Large intestine (tissue), 3 donors: ENCODE results near the gene UGT1A9. TPM values are rescaled to one million over a fixed set of nuclear protein-coding genes. Genes with fewer than 3 reads are reported as not detected.

Experiments used
- DNase-seq, 2 donors: peaks; one replicate each; pipeline versions ENCODE4 v3.0.0 to v3.0.0-alpha.2; 2013
- H3K27ac ChIP-seq: one replicate; pipeline ENCODE4 v1.5.1; 2013; ENCODE audit warnings: low read length
- H3K27me3 ChIP-seq: 2 replicates; pipeline ENCODE4 v1.6.1; 2013; ENCODE audit warnings: low read length; ENCODE audit not compliant: control insufficient read depth, insufficient read depth
- H3K36me3 ChIP-seq: 2 replicates; pipeline ENCODE4 v1.6.1; 2013; ENCODE audit warnings: low read length; ENCODE audit not compliant: control insufficient read depth, insufficient read depth
- H3K4me1 ChIP-seq: one replicate; pipeline ENCODE4 v1.6.1; 2013; ENCODE audit warnings: low read length; ENCODE audit not compliant: control insufficient read depth, insufficient read depth
- H3K4me3 ChIP-seq: one replicate; pipeline ENCODE4 v1.5.1; 2013; ENCODE audit warnings: low read length
- H3K9me3 ChIP-seq: one replicate; pipeline ENCODE4 v1.6.1; 2013; ENCODE audit warnings: mild to moderate bottlenecking, low read depth, low read length, moderate library complexity; ENCODE audit not compliant: control insufficient read depth
- whole genome bisulfite sequencing: methylation state at CpG from one replicate; pipeline ENCODE4 v1.1.5; 2013; ENCODE audit warnings: low lambda C conversion rate; ENCODE audit not compliant: insufficient coverage; 5-methylcytosine and 5-hydroxymethylcytosine counted together
- polyA plus RNA-seq: library from polyadenylated mRNA; unstranded; fragments of 120-200 nt; gene quantifications from one replicate; pipeline ENCODE4 v1.2.1, GENCODE V29; 2013

UGT1A9 gene
- polyA plus RNA-seq, 1 donor = not detected

DNA sequence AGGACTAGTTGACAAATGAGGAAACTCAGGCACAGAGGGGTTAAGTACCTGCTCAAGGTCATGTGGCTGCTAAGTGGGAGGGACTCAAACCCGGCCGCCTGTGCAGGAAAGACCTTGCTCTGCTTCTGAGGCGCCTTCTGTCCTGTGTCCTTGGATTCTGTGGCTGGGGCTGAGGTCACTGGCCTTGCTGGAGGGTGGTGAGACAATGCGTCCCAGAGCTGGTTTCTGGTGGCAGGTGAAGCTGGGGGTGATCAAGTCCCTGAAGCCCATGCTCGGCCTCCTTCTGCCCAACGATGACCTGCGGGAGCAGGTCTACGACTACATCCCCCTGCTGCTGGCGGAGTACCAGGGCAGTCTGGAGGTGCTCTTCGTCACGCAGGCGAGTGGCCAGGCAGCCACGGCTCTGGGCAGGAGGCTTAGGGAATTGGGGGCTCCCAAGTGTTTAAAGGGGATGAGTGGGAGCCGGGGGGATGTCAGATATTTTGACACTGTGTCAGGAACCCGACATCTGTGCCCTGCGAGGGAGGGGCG is 122.5 kb downstream of the UGT1A9 start:
- Histone ChIP-seq H3K27me3 (no peaks in the 10 kb centered on the region), H3K36me3 (no peaks in the 10 kb centered on the region), H3K27ac (peak overlapping the region; percentile 11), H3K4me3 (no peak overlapping the region), H3K9me3 (no peaks in the 10 kb centered on the region), H3K4me1 (peaks cover 14% of the 10 kb centered on the region)
- no CpG with 5 or more reads among the region's 17 CpGs for WGBS
- peak in 1 of 2 donors; percentile 52 for DNase-seq

DNA sequence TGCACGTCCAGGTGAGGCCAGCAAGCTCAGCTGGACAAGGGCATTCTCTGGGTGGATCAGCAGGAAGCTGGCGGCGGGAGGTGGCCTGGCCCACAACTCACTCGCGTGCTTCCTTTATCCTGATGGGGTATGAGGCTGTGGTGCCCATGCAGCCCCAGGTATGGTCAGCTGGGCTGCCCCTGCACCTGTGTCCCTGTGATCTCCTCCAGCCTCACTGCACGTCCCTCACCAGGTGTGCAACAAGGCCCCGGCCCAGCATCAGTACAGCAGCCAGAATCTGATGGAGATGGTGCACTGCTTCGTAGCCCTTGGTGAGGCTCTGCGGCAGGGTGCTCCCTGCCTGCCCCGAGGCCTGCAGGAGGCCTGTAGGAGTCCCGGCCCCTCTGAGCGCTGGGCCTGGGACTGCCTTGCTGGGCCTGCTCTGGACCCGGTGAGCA is 124.1 kb downstream of the UGT1A9 start:
- H3K27ac ChIP-seq = no peak overlapping the region
- H3K4me1 ChIP-seq = peaks cover 14% of the 10 kb centered on the region
- no peaks in the 10 kb centered on the region for H3K36me3 ChIP-seq
- H3K9me3 ChIP-seq = no peaks in the 10 kb centered on the region
- WGBS = no CpG with 5 or more reads among the region's 13 CpGs
- no peak for DNase-seq
- no peak overlapping the region for H3K4me3 ChIP-seq
- H3K27me3 ChIP-seq = no peaks in the 10 kb centered on the region

DNA sequence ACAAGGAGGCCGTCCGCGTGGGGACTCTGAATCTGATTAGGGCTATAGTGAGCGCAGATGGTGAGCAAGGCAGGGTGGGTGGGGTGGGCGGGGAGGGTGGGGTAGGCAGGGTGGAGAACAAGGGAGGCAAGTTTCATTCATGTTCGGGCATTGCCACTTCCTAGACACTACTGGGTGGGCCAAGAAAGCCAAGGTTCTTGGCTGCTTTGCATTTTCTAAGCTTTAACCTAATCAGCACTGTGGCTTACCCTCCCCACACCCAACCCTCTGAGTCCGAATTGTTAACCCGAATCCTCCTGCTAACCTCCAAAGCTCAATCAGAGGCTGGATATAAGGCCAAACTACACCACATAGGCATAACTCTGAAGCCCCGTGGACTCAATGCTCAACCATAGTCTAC is 124.6 kb downstream of the UGT1A9 start:
- WGBS = no CpG with 5 or more reads among the region's 9 CpGs
- Histone ChIP-seq H3K4me3 (no peak overlapping the region), H3K9me3 (no peaks in the 10 kb centered on the region), H3K4me1 (peaks cover 14% of the 10 kb centered on the region), H3K27ac (no peak overlapping the region), H3K36me3 (no peaks in the 10 kb centered on the region), H3K27me3 (no peaks in the 10 kb centered on the region)
- no peak for DNase-seq

DNA sequence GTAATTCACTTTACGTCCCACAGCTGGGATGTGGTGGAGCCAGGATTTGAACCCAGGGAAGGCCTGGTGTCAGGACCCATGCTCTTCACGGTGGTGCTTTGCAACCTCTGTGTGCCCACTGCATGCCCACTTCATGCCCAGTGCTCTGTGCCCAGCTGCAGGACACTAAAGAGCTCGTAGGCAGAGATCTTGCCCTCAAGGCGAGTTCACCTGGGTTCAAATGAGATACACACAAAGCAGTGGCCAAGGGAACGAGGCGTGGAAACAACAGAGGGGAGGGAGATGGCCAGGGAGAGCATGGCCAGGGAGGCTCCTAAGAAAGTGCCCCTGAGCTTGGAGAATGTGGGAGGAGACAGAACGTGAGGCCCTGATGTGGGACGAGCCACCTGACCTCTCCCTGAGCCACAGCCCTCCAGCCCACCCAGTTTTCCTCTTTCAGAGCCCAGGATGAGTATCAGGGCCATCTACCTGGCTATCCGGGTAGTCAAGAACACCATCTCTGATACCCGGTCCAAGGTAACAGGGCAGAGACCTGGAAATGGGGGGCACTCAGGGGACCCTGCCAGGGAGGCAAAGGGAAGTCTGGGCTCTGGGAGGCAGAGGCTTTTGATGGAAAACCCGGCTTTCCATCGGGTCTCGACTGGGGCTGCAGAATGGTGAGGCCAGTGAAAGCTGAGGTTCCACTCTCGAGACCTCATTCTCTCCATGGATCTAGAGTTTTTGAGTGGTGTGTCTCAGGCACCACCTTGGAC is 126.8 kb downstream of the UGT1A9 start:
- Histone ChIP-seq H3K27ac (no peak overlapping the region), H3K4me1 (peaks cover 11% of the 10 kb centered on the region), H3K9me3 (no peaks in the 10 kb centered on the region), H3K4me3 (no peak overlapping the region), H3K27me3 (no peaks in the 10 kb centered on the region), H3K36me3 (no peaks in the 10 kb centered on the region)
- no peak for DNase-seq
- WGBS = 70% methylated on average over 2 of the region's 14 CpGs

DNA sequence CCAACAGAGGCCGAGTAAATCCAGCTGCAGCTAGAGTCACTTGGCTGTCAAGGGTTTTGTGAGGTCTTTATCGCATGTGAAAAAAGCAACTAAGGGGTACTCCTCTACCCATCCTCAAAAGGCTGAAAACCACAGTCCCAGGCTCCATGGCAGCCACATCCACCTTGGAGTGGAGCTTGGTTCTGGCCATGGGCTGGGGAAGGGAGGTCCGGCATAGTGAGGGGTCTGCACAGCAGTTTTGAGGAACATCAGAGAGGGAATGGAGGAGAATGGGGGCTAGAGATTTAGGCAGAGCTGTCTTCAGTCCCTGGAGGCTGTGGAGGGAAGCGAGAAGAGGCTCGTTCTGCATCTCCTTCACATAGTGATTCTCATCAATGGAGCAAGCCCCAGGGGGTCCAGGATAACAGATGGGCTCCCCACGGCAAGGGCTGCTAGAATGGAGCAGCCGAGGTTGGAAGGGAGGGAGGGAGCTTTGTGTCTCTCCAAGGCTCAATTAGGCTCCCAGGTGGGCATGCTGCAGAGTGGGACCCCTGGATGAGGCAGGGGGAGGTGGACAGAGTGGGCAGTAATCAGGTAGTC is 127.5 kb downstream of the UGT1A9 start:
- Histone ChIP-seq H3K27ac (no peak overlapping the region), H3K4me3 (no peak overlapping the region), H3K36me3 (no peaks in the 10 kb centered on the region), H3K4me1 (peaks cover 4% of the 10 kb centered on the region), H3K27me3 (no peaks in the 10 kb centered on the region), H3K9me3 (no peaks in the 10 kb centered on the region)
- no peak for DNase-seq
- no CpG with 5 or more reads among the region's 7 CpGs for WGBS

DNA sequence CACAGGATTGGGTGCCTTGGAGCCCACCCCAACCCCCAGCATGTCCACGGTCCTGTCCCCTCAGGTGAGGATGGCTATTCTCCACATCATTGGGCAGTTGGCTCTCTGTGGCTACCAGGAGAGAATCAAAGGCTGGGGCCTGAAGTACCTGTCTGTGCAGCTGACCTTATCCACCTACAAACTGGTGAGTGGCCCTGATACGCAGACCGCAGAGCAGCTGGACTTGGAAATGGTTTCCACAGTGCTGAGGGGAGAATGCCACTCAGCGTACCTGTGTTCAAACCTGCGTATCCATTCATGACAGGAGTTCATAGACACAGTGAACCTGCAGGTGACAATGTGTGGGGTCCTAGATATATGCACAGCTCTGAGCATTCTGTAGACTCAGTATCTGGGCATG is 128.0 kb downstream of the UGT1A9 start:
- Histone ChIP-seq H3K27ac (no peak overlapping the region), H3K27me3 (no peaks in the 10 kb centered on the region), H3K9me3 (no peaks in the 10 kb centered on the region), H3K36me3 (no peaks in the 10 kb centered on the region), H3K4me3 (no peak overlapping the region), H3K4me1 (no peaks in the 10 kb centered on the region)
- WGBS = no CpG with 5 or more reads among the region's 5 CpGs
- DNase-seq = no peak

DNA sequence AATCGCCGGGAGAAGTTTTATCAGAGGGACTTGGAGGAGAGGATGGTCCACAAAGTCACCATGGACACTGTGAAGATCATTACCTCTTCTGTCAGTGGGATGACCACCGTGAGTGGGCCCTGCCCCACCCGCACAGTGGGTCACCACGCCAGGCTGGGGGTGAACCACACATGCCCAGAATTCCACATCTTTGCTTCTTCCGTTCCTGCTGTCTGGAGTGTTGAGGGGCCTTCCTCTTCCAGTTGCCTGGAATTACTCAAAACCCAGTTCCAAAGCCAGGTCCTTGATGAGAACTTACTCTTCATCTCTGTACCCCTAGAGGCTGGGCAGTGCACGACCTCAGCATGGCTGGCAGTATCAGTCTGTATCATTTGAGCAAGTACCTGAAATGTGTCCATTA is 128.5 kb downstream of the UGT1A9 start:
- Histone ChIP-seq H3K36me3 (no peaks in the 10 kb centered on the region), H3K4me1 (no peaks in the 10 kb centered on the region), H3K9me3 (no peaks in the 10 kb centered on the region), H3K4me3 (no peak overlapping the region), H3K27me3 (no peaks in the 10 kb centered on the region), H3K27ac (no peak overlapping the region)
- WGBS = 100% methylated on average over 1 of the region's 7 CpGs
- DNase-seq = no peak

DNA sequence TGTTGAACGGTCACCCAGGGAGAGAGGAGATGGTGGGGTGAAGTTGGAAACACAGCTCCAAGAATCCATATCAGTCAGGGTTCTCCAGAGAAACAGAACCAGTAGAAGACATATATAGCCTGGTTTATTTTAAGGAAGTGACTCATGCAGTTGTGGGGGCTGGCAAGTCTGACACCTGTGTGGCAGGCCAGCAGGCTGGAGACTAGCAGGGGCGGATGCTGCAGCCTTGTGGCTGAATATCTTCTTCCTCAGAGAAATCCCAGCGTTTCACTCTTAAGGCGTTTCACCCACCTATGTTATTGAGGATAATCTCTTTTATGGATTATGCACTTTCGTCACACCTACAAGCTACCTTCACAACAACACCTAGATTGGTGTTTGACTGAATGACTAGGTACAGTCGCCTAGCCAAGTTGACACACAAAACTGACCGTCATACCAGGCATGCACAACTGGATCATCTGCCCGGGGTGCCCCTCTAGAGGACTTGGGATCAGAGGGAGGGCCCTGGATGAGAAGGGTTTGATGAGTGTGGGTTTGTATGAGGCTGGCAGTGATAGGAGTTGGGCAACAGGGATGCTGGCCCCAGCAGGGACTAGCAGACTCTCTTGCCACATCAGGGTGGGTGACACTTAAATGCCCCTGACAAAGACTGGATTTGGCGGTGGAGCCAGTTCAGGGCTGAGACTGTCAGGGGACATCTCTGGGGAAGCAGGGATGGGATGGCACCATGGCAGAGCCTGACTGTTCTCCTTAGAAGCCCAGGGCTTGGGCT is 129.8 kb downstream of the UGT1A9 start:
- DNase-seq = no peak
- Histone ChIP-seq H3K4me1 (no peaks in the 10 kb centered on the region), H3K36me3 (no peaks in the 10 kb centered on the region), H3K9me3 (no peaks in the 10 kb centered on the region), H3K4me3 (no peak overlapping the region), H3K27me3 (no peaks in the 10 kb centered on the region), H3K27ac (no peak overlapping the region)
- 90% methylated on average over 2 of the region's 9 CpGs for WGBS

DNA sequence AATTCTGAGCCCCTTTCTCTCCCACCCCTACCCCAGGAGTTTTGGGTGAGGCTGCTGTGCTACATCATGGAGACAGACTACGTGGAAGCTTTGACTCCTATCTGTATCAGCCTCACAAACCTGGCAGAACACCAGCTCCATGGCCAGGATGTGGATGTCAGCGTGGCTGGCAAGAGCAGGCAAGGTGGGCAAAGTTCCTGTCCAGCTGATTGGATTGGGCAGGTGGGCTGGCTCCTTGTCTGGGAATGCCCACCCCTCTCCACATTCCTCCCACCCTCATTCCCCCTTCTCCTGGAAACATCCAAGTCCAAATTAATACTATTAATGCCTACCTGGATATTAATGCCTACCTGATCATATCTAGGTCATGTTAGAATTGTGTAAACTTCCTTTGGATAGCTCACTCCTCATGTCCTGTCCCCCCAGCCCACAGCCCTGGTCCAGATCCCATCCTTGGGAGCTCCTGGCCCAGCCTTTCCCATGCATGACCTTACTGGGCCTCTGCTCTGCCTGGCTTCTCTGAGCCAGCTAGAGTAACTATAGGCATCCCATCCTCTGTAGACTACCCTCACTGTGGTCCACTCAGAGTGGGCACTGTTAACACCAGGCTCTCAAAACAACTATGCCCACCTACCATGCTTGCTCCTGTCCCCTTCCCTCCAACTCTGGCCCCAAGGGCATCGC is 130.6 kb downstream of the UGT1A9 start:
- Histone ChIP-seq H3K9me3 (no peaks in the 10 kb centered on the region), H3K27ac (no peak overlapping the region), H3K27me3 (no peaks in the 10 kb centered on the region), H3K36me3 (no peaks in the 10 kb centered on the region), H3K4me1 (no peaks in the 10 kb centered on the region), H3K4me3 (no peak overlapping the region)
- no peak for DNase-seq
- WGBS = no CpG with 5 or more reads among the region's 3 CpGs

DNA sequence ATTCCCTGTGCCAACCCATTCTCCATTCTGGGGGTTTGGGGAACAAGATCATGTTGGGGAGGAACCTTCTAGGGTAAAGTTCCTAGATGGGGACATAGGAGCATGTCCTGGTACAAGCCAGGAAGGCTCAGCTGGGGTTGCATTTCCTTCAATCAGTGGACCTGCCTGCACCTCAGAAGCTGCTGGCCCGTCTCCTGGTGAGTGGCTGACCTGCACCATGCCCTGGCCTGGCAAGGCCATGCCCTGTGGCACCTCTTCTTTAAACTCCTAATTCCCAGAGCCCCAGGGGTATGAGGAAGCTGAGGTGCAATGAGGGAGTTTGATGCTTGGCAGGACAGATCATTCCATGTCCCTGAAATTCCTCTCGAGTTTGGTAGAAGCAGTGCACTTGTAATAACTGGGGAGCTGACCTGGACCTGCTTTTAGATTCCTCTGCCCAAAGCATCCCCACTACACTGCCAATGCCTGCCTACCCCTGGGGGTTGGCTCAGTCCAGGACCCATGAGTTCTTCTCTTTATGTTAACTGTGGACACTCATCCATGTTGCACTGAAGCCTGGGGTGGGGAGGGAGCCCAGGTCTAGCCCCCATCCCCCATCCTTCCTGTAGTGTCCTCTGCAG is 131.7 kb downstream of the UGT1A9 start:
- no peak overlapping the region for H3K27ac ChIP-seq
- no CpG with 5 or more reads among the region's 2 CpGs for WGBS
- H3K36me3 ChIP-seq = no peaks in the 10 kb centered on the region
- H3K4me1 ChIP-seq = no peaks in the 10 kb centered on the region
- no peak overlapping the region for H3K4me3 ChIP-seq
- DNase-seq = no peak
- H3K9me3 ChIP-seq = no peaks in the 10 kb centered on the region
- H3K27me3 ChIP-seq = no peaks in the 10 kb centered on the region
